ENCODE measurements around the gene GPR161.

DNA sequence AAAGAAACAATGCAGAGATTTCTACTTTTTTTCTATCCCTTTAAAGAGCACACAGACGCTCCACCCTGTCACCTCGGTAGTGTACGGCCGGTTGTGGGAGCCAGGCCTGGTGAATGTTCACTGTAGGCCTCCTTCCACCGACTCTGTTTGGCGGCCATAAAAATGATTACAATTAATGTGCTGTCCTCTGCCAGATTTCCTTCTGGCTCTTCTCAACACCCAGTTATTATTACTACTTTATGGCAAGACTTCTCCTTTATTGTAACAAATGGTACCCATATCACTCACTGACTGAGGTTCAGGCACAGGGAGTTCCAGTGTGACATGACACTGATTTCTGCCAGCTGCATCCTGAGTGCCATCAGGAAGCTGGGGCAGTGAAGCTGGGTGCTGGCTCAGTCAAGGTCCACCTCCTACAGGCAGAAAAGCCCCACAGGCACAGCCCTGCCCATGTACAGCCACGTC is 37.4 kb downstream of the GPR161 start:
- TF ChIP-seq, protein P1, sequence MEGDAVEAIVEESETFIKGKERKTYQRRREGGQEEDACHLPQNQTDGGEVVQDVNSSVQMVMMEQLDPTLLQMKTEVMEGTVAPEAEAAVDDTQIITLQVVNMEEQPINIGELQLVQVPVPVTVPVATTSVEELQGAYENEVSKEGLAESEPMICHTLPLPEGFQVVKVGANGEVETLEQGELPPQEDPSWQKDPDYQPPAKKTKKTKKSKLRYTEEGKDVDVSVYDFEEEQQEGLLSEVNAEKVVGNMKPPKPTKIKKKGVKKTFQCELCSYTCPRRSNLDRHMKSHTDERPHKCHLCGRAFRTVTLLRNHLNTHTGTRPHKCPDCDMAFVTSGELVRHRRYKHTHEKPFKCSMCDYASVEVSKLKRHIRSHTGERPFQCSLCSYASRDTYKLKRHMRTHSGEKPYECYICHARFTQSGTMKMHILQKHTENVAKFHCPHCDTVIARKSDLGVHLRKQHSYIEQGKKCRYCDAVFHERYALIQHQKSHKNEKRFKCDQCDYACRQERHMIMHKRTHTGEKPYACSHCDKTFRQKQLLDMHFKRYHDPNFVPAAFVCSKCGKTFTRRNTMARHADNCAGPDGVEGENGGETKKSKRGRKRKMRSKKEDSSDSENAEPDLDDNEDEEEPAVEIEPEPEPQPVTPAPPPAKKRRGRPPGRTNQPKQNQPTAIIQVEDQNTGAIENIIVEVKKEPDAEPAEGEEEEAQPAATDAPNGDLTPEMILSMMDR (conservative IDR thresholded peaks at IDR 0.05): no peak
- no peak for TF ChIP-seq ZFX (IDR thresholded peaks at IDR 0.05)
